GM12801 (cell line): ENCODE results near the gene PNMA8B.

ENCODE experiments used
- CTCF ChIP-seq: IDR thresholded peaks from one replicate; pipeline ENCODE4 v1.5.1; 2011; ENCODE audit warnings: control low read depth; ENCODE audit not compliant: insufficient read length; ENCODE audit errors: extremely low read depth

The PNMA8B gene

DNA sequence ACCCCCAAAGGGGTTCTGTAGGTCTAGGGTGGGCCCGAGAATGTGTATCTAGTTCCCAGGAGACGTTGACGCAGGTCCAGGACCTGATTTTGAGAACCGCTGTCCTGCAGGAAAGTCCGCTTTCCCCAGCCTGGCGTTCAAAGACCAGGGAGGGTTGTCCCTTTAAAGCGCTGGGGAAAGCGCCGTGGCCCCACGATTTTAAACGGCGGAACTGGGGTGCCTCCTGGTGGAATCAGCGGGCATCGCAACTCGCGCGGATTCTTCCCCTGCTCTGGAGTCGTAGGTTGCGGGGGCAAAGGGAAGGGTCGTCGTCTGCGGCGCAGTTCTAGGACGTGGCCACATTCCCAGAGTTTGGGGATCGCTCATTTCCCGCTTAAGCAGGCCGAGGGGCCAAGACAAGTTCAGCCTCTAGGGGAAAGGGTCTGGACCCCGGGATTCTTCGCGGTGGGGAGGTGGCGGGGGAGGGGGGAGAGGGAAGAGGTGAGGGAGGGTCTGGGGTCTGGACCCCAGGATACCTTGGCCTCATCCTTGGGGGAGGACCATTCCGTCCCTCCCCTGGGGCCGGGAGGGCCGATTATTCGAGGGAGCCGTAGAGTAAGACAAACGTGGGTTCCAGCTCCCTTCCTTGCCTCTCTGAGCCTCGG lies 7.7 kb downstream of the PNMA8B start:
- no peak for TF ChIP-seq CTCF

- no peak for TF ChIP-seq CTCF
Observed at GRCh38 chr19:46487178-46487801, 8.4 kb downstream of the PNMA8B start.

DNA sequence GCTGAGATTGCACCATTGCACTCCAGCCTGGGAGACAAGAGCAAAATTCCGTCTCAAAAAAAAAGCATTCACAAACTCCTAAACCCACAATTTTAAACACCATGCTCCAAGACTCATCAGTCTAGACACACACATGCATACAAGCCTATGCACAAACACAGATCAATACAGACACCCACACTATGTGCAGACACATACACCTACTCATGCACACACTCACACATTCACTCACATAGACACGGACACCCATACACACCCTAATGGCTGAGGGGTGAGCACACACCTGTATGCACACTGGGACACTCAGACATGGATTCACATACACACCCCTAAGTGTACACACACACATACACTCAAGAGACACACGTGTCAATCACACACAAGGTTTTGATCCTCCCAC lies 9.3 kb downstream of the PNMA8B start:
- no peak for TF ChIP-seq CTCF

DNA sequence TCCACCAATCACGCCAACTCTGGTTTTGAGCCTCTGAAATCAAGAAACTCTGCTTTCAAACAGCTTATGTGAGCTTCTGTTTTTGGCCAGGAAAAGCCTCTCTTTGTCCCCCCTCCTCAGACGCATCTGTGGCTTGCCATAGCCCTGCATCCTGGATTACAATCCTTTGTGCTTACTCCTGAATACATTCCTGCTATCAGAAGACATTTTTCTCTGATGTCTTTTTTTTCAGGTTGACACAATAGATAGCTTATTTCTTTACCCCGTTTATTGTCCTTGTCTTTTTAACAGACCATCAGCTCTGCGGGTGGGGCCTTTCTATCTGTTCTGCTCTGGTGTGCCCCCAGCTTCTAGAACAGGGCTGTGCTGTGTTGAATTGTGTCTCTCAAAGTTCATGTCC lies 11.0 kb downstream of the PNMA8B start:
- TF ChIP-seq CTCF, result no peak

- no peak for TF ChIP-seq CTCF
Observed at GRCh38 chr19:46482631-46483030, 13.0 kb downstream of the PNMA8B start.

GRCh38 chr19:46481947-46482346 lies 13.7 kb downstream of the PNMA8B start:
- TF ChIP-seq CTCF, result no peak

DNA sequence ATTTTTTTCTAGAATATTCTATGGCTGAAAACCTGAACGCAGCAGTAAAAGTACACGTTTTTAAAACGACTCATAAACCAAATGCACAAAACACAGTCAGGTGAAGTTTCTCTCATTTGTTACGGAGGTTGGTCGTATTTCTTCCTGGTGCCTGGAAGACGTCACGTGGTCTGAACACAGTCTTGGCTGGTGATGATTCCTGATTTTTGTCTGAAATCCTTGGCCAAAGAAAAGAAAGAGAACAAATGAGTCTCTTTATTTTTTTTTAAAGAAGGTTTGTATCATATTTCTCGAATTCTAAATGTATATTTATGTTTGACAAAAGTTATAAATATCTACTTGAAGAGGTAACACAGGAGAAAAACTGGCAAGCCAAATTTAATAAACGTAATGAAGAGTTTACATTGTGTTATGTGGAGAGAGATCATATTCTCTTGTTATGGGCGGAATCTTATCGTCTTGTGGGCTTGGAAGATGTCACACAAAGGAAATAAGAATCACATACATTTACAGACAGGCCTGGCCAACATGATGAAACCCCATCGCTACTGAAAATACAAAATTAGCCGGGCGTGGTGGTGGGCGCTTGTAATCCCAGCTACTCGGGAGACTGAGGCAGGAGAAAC lies 14.3 kb downstream of the PNMA8B start:
- no peak for TF ChIP-seq CTCF
